DOHH2 (cell line): ENCODE results near the gene ZYX.
A peak's percentile ranks its signal among the peaks of the same experiment; 100 is the strongest.

Experiments used
- H3F3A ChIP-seq: fragments of 200-600 bp; sonication (generic), shearing (Covaris generic); 2 replicates; pipeline ENCODE4 v1.6.0; 2016; ENCODE audit warnings: antibody characterized with exemption, mild to moderate bottlenecking; ENCODE audit not compliant: control insufficient read depth, insufficient read depth
- H3K27ac ChIP-seq: fragments of 200-600 bp; sonication (generic); 2 replicates; pipeline ENCODE4 v1.5.1; 2014; ENCODE audit warnings: low read depth, mild to moderate bottlenecking, low read length, moderate library complexity
- H3K27me3 ChIP-seq: fragments of 200-600 bp; sonication (generic); 2 replicates; pipeline ENCODE4 v1.6.1; 2014; ENCODE audit warnings: mild to moderate bottlenecking, low read length, mixed read lengths; ENCODE audit not compliant: control insufficient read depth
- H3K36me3 ChIP-seq: fragments of 200-600 bp; sonication (generic); 2 replicates; pipeline ENCODE4 v1.6.1; 2014; ENCODE audit warnings: mild to moderate bottlenecking, low read length, moderate library complexity, mixed read lengths; ENCODE audit not compliant: control insufficient read depth
- H3K4me1 ChIP-seq: fragments of 200-600 bp; sonication (generic); 2 replicates; pipeline ENCODE4 v1.6.1; 2014; ENCODE audit warnings: mild to moderate bottlenecking, low read length, mixed read lengths; ENCODE audit not compliant: control insufficient read depth
- H3K4me2 ChIP-seq: fragments of 200-600 bp; sonication (generic); 2 replicates; pipeline ENCODE4 v1.6.0; 2014; ENCODE audit warnings: mild to moderate bottlenecking, low read length, moderate library complexity
- H3K4me3 ChIP-seq: fragments of 200-600 bp; sonication (generic); 2 replicates; pipeline ENCODE4 v1.5.1; 2014; ENCODE audit warnings: mild to moderate bottlenecking, low read length, mixed read lengths
- H3K79me2 ChIP-seq: fragments of 200-600 bp; sonication (generic); 2 replicates; pipeline ENCODE4 v1.6.1; 2014; ENCODE audit warnings: mild to moderate bottlenecking, low read length, mixed read lengths; ENCODE audit not compliant: control insufficient read depth
- H3K9me2 ChIP-seq: fragments of 200-600 bp; sonication (generic); replicated peaks from 2 replicates; pipeline ENCODE4 v1.6.1; 2014; ENCODE audit warnings: mild to moderate bottlenecking, low read length, mixed read lengths; ENCODE audit not compliant: control insufficient read depth
- H3K9me3 ChIP-seq: fragments of 200-600 bp; sonication (generic); 2 replicates; pipeline ENCODE4 v1.6.1; 2014; ENCODE audit warnings: antibody characterized with exemption, low read length, mixed read lengths; ENCODE audit not compliant: control insufficient read depth, insufficient read depth
- H4K20me1 ChIP-seq: fragments of 200-600 bp; sonication (generic); 2 replicates; pipeline ENCODE4 v1.6.0; 2014; ENCODE audit warnings: low read depth, mild to moderate bottlenecking, antibody characterized with exemption, low read length, moderate library complexity; ENCODE audit not compliant: control insufficient read depth, insufficient read depth
- EZH2phosphoT487 ChIP-seq: fragments of 200-600 bp; sonication (generic); IDR thresholded peaks from 2 replicates; pipeline ENCODE4 v1.6.1; 2017; ENCODE audit warnings: borderline replicate concordance, mild to moderate bottlenecking, antibody characterized with exemption, low read length, moderate library complexity, mixed read lengths
- TF ChIP-seq, protein P1 (sequence below): fragments of 200-600 bp; sonication (generic); IDR thresholded peaks from one replicate; pipeline ENCODE4 v1.5.1; 2014; ENCODE audit warnings: antibody characterized with exemption, mild to moderate bottlenecking, low read depth, low read length; ENCODE audit not compliant: poor library complexity, severe bottlenecking

ZYX gene

DNA sequence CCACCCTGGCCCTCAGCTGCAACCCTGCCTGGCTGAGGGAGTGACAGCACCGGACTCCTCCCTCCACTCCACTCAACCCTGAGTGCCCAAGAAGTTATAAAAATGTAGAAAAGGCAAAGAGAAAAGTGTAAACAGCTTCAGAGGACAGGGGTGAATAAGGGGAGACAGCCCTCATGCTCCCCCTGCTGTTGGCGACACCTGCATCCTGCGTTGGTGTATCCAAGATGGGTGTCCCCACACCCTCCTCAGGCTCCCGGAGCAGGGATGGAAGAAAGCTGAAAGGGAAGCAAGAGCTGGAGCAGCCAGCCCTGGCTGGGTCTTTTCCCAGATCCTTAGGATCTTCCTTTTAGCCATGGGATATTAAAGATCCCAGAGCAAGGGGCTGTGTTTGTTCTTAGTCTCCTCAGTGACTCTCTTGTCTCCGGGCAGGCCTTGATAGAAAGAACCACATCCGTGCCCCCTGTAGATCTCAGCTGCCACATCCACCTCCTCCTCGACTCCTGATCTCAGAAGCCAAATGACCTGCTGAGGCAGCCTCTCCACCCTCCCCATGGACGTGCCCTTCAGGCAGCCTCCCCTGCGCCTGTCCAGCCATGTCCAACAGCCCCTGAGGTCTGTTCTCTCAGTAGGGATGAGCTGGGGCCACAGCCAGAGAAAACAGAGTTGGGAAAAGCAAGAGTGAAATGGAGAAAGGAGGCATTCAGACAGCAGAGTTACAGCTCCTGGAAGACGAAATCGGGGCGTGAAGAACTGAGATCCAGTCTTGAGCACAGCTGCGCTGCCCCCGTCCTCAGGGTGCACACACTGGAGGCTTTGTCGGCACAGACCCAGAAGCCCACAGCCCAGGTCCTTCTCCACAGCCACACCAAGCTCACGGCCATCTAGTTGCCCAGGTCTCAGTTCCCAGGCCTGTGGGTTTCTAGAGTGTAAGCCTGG lies 25.4 kb upstream of the ZYX start:
- H4K20me1 ChIP-seq = no peaks in the 10 kb centered on the region
- H3K36me3 ChIP-seq = no peaks in the 10 kb centered on the region
- no peak for TF ChIP-seq EZH2phosphoT487
- TF ChIP-seq, protein P1, sequence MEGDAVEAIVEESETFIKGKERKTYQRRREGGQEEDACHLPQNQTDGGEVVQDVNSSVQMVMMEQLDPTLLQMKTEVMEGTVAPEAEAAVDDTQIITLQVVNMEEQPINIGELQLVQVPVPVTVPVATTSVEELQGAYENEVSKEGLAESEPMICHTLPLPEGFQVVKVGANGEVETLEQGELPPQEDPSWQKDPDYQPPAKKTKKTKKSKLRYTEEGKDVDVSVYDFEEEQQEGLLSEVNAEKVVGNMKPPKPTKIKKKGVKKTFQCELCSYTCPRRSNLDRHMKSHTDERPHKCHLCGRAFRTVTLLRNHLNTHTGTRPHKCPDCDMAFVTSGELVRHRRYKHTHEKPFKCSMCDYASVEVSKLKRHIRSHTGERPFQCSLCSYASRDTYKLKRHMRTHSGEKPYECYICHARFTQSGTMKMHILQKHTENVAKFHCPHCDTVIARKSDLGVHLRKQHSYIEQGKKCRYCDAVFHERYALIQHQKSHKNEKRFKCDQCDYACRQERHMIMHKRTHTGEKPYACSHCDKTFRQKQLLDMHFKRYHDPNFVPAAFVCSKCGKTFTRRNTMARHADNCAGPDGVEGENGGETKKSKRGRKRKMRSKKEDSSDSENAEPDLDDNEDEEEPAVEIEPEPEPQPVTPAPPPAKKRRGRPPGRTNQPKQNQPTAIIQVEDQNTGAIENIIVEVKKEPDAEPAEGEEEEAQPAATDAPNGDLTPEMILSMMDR = peak; percentile 49

DNA sequence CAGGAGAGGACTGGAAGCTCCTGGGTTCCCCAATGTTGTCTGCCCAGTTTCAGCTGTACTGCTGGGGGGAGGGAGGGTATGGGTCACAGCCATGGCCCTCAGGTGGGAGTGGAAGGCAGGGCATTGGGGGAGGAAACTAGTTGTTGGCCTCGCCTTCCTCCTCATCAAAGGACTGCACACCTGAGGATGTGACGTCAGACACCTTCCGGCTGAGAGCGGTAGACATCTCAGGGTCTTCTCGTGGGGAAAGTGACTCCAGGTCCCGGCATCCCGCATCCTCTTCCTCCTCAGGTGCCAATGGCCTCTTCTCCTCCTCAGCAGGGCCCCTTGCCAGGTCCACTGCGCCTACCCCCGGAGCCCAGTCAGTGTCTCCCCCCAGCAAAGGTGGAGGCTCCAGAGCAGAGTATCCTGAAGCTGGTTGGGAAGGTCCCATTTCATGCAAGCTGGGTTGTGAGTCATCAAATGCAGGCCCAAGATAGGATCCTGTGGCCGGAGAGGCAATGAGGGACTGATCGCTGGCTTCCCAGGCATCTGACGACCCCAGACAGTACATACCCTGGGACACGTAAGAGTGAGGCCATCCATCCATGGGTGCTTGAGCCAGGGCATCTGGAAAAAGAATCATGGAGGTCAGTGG lies 24.6 kb upstream of the ZYX start:
- no peaks in the 10 kb centered on the region for H3K9me2 ChIP-seq
- H3K4me1 ChIP-seq = no peaks in the 10 kb centered on the region; the same call in 1 of the 2 replicates
- H3K36me3 ChIP-seq = no peaks in the 10 kb centered on the region
- peaks cover 56% of the 10 kb centered on the region for H3K27me3 ChIP-seq
- H4K20me1 ChIP-seq = no peaks in the 10 kb centered on the region
- no peak overlapping the region for H3K4me3 ChIP-seq
- TF ChIP-seq, protein P1 = no peak
- TF ChIP-seq EZH2phosphoT487 = no peak
- no peaks in the 10 kb centered on the region for H3K79me2 ChIP-seq
- no peak overlapping the region for H3K4me2 ChIP-seq
- H3K27ac ChIP-seq = no peak overlapping the region
- no peaks in the 10 kb centered on the region for H3K9me3 ChIP-seq
- H3F3A ChIP-seq = no peaks in the 10 kb centered on the region

More for the DNA sequence above, 25.4 kb upstream of the ZYX start:
- Histone ChIP-seq H3K27ac (no peak overlapping the region), H3K4me3 (no peak overlapping the region), H3K9me3 (no peaks in the 10 kb centered on the region), H3K4me2 (no peak overlapping the region), H3K9me2 (no peaks in the 10 kb centered on the region), H3F3A (no peaks in the 10 kb centered on the region), H3K27me3 (peaks cover 50% of the 10 kb centered on the region), H3K79me2 (no peaks in the 10 kb centered on the region), H3K4me1 (no peaks in the 10 kb centered on the region)

DNA sequence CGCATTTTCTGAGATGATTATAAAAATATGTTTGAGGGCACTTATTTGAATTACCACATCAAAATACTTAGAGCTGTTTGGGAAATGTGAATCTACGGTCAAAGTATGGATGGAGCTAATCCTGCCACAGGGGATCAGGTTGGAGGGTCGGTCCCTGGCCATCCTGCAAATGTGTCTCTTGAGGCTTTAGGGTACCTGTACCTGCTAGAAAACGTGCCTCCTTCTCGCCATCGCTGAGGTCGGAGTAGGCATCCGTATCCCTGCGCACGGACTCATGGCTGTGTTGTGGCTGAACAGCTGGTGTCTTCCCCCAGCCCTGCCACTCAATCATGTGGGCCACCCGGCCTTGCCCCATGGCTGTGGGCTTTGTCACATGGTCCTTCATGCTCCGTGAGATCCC lies 22.5 kb upstream of the ZYX start:
- Histone ChIP-seq H3K9me2 (no peaks in the 10 kb centered on the region), H3K4me3 (no peak overlapping the region), H3K27ac (no peak overlapping the region), H3K4me2 (no peak overlapping the region), H3K9me3 (no peaks in the 10 kb centered on the region), H4K20me1 (no peaks in the 10 kb centered on the region), H3K79me2 (no peaks in the 10 kb centered on the region), H3F3A (no peaks in the 10 kb centered on the region), H3K36me3 (no peaks in the 10 kb centered on the region), H3K4me1 (peaks cover 7% of the 10 kb centered on the region; the same call in 1 of the 2 replicates), H3K27me3 (peaks cover 70% of the 10 kb centered on the region)
- no peak for TF ChIP-seq EZH2phosphoT487
- TF ChIP-seq, protein P1 = no peak
